ENCODE data around the gene AFF1.

AFF1 gene

GRCh38 chr4:87179751-87180150 is 244.9 kb downstream of the AFF1 start:
- FAIRE-seq: no peak
- no peak for TF ChIP-seq POLR2A (IDR thresholded peaks at IDR 0.05; ENCODE audit: low read depth, low read length)
- no peak for DNase-seq (ENCODE audit: insufficient read length, low spot score)

GRCh38 chr4:87180767-87181166 is 246.0 kb downstream of the AFF1 start:
- DNase-seq (ENCODE audit: insufficient read length, low spot score) (no peak), FAIRE-seq (no peak)
- no peak for TF ChIP-seq POLR2A (IDR thresholded peaks at IDR 0.05; ENCODE audit: low read depth, low read length)

GRCh38 chr4:87185146-87185870 is 250.5 kb downstream of the AFF1 start:
- no peak for FAIRE-seq
- DNase-seq (ENCODE audit: insufficient read length, low spot score): no peak
- no peak for TF ChIP-seq POLR2A (IDR thresholded peaks at IDR 0.05; ENCODE audit: low read depth, low read length)

- TF ChIP-seq POLR2A (IDR thresholded peaks at IDR 0.05; ENCODE audit: low read depth, low read length): no peak
- DNase-seq (ENCODE audit: insufficient read length, low spot score): no peak
- FAIRE-seq: no peak
Observed at GRCh38 chr4:87188048-87188447, 253.2 kb downstream of the AFF1 start.

GRCh38 chr4:87188932-87189331 is 254.1 kb downstream of the AFF1 start:
- no peak for DNase-seq (ENCODE audit: insufficient read length, low spot score)
- TF ChIP-seq POLR2A (IDR thresholded peaks at IDR 0.05; ENCODE audit: low read depth, low read length): no peak
- FAIRE-seq: no peak

Data from H54 (cell line).